ENCODE results near the gene CUZD1.
"Not testable (repeated sequence)": the region's sequence is repeated elsewhere in the genome, so short reads cannot be mapped to it uniquely, and the experiment has no call there.

Gene CUZD1, protein sequence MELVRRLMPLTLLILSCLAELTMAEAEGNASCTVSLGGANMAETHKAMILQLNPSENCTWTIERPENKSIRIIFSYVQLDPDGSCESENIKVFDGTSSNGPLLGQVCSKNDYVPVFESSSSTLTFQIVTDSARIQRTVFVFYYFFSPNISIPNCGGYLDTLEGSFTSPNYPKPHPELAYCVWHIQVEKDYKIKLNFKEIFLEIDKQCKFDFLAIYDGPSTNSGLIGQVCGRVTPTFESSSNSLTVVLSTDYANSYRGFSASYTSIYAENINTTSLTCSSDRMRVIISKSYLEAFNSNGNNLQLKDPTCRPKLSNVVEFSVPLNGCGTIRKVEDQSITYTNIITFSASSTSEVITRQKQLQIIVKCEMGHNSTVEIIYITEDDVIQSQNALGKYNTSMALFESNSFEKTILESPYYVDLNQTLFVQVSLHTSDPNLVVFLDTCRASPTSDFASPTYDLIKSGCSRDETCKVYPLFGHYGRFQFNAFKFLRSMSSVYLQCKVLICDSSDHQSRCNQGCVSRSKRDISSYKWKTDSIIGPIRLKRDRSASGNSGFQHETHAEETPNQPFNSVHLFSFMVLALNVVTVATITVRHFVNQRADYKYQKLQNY

GRCh38 chr10:122845783-122846332 is at the start of gene CUZD1:
CUZD1 (minus strand) TSS chr10:122845857; CDS start chr10:122845843, 14 bp downstream.
- DNase-seq, result no peak

- no peak for DNase-seq
Measured at GRCh38 chr10:122894261-122894944, 48.7 kb upstream of the CUZD1 start.

DNA sequence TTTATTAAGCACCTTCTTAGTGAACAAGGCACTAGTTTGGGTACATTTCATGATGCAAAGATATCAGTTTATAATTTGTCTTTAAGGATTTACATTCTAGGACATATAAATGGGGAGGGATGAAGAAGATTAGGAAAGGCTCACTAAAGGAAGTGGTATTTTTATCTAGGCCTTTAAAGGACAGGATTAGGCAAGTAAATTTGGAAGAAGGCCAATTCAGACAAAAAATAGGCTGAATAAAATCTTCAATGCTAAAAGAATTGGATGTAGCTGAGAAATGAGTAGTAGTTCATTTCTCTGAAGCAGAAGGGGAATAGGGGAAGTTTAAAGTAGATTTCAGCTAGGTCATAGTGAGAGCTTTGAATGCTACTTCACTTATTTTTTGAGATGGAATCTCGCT is 38.5 kb upstream of the CUZD1 start:
- no peak for DNase-seq

GRCh38 chr10:122882766-122883165 is 37.1 kb upstream of the CUZD1 start:
- no peak for DNase-seq

GRCh38 chr10:122879339-122880273 is 33.9 kb upstream of the CUZD1 start, which contains the start of gene FAM24B:
FAM24B (minus strand) TSS chr10:122879581; CDS start chr10:122850515, 29,066 bp downstream.
- peak; percentile 95 for DNase-seq

GRCh38 chr10:122878799-122879338 is 33.2 kb upstream of the CUZD1 start:
- no peak for DNase-seq

DNA sequence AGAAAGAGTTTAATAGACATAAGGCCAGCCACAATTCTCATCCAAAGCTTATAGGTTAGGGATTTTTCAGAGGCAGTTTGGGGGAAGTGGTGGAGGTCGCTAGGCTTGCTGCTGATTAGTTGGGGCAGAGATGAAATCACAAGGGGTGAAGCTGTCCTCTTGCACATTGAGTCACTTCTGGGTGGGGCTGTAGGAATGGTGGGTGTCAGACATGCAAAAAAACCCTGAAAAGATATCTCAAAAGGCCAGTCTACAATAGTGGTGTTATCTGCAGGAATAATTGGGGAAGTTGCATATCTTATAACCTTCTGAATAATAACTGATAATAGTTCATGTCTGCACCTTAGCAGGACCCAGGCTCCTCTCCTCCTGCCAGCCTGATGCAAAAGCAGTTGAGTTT is 31.6 kb upstream of the CUZD1 start:
- DNase-seq, result no peak

DNA sequence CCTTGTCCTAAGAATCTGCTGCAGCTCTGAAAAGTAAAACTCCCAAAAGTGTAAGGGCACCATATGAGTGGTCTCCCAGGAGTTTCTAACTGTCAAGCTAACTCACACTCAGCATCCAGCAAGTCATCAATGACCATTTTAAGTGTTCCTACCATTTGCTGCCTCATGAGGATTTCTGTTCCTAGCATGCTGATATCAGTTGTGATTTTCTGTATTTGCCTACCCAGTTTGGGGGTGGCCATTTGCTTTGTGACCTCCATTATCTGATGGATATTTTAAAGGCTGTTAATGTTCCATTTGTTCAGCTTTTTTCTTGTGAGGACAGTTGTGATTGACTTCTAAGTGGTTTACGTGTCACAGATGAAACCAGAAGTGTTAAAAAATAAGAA is 30.8 kb upstream of the CUZD1 start:
- DNase-seq, result no peak

DNA sequence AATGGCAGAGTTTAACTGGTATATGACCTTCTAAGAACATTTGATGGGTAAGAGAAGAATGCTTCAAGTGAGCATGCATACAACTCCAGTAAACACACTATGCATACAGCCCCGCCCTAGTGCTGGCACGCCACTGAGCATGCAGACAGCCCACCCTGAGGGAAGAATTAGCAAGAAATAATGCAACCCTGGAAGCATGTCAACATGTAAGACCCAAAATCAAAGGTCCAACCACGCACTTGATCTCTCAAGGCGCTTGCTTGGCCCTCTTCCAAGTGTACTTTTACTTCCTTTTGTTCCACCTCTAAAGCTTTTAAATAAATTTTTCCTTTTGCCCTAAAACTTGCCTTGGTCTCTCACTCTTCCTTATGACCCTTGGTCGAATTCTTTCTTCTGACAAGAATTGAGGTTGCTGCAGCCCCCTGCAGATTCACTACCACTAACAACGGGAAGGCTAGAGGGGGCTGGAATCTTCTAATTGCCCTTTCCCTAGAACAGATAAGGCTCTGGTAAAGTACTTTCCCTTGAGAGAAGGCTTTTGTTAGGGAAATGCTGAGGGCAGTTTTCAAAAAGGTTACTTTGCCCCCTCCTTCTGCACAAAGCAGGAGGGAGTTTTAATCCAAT is 30.3 kb upstream of the CUZD1 start:
- no peak for DNase-seq

DNA sequence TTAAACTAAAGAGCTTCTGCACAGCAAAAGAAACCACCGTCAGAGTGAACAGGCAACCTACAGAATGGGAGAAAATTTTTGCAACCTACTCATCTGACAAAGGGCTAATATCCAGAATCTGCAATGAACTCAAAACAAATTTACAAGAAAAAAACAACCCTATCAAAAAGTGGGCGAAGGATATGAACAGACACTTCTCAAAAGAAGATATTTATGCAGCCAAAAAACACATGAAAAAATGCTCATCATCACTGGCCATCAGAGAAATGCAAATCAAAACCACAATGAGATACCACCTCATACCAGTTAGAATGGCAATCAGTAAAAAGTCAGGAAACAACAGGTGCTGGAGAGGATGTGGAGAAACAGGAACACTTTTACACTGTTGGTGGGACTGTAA is 26.3 kb upstream of the CUZD1 start:
- not testable (repeated sequence) for DNase-seq

- DNase-seq, result not testable (repeated sequence)
Measured at GRCh38 chr10:122868768-122869167, 23.1 kb upstream of the CUZD1 start.

DNA sequence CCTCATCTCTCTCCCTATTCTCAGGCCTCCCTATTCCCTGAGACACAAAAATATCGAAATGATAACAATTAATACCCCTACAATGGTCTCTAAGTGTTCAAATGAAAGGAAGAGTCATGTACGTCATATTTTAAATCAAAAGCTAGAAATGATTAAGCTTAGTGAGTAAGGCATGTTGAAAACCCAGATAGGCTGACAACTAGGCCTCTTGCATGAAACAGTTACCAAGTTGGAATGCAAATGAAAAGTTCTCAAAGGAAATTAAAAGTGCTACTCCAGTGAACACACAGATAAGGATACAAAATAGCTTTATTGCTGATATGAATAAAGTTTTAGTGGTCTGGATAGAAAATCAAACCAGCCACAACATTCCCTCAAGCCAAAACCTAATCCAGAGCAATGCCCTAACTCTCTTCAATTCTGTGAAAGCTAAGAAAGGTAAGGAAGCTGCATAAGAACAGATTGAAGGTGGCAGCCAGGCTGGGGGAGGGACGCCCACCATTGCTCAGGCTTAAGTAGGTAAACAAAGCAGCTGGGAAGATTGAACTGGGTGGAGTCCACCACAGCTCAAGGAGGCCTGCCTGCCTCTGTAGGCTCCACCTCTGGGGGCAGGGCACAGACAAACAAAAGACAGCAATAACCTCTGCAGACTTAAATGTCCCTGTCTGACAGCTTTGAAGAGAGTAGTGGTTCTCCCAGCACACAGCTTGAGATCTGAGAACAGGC is 21.3 kb upstream of the CUZD1 start:
- not testable (repeated sequence) for DNase-seq

DNA sequence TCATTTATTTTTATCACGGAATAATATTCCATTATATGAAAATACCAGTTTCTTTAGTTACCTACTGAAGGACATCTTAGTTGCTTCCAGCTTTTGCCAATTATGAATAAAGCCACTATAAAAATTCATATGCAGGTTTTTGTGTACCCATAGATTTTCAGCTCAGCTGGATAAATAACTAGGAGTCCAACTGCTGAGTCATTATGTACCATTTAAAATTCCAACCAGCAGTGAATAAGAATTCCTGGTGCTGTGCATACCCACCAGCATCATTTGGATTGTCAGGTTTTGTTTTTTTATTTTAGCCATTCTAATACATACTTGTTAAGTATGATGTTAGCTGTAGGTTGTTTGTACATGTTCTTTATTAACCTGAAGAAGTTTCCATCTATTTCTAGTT is 19.2 kb upstream of the CUZD1 start:
- no peak for DNase-seq

DNA sequence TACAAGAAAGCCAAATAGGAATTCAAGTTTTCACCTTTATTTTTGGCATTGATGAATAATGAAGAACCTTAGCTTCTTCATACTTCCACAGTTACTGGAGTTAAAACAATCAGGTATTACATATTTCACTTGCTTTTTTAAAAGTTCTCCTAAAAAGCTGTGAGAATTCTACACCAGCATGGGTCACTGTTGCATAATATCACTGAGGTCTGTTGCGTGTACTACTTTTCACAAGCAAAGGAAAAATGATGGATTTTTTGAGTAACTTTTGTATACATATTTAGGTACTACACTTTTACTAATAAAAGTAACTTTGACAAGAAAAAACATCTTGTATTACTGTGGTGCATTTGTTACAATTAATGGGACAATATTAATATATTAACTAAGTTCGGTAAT is 18.5 kb upstream of the CUZD1 start:
- DNase-seq, result no peak

GRCh38 chr10:122863216-122864193 is 17.8 kb upstream of the CUZD1 start:
- DNase-seq, result no peak

DNA sequence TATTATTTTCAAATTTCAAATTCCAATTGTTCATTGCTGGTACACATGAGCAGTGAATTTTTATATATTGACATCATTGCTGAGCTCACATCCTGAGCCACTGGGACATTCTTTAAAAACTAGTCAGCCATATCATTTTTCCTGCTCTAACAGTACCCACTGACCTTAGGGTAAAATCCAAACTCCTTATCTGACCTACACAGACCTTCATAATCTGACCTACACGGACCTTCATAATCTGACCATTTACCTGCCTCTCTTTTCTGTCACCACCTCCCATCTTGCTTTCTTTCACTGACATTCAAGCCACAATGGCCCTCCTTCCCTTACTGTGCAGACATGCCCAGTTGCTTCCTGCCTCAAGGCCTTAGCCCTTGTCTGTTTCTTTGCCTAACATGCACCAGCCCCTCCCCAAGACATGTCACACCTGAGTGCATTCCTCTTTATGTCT is 16.1 kb upstream of the CUZD1 start:
- no peak for DNase-seq

DNA sequence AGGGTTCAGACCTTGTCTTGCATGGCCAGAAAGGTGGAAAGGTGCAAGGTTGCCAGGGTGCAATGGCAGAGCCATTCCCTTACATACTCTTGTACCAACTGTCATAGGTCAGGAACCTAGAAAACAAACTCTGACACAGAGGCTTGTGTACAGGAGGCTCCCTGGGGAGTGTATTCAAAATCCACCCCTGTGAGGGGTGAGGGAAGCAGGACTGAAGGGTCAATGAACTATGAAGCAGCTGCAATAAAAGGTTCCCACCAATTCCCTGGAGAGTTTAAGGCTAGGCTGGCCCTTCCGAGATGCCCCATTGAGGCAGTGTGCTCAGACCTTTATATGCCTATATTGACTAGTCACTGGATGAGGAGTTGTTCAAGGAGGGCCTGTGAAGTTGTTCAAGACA is 13.9 kb upstream of the CUZD1 start:
- no peak for DNase-seq

DNA sequence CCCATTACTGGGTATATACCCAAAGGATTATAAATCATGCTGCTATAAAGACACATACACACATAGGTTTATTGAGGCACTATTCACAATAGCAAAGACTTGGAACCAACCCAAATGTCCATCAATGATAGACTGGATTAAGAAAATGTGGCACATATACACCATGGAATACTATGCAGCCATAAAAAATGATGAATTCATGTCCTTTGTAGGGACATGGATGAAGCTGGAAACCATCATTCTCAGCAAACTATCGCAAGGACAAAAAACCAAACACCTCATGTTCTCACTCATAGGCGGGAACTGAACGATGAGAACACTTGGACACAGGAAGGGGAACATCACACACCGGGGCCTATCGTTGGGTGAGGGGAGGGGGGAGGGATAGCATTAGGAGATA is 12.4 kb upstream of the CUZD1 start:
- DNase-seq, result not testable (repeated sequence)

- no peak for DNase-seq
Measured at GRCh38 chr10:122856902-122857301, 11.2 kb upstream of the CUZD1 start.
